Prostate gland (tissue), 2 donors: ENCODE measurements around the gene PPP2R5C.

Experiments used
- CTCF ChIP-seq, 4 experiments: fragments of 200-600 bp in 2 of 4; fragments of 450-650 bp in 2 of 4; sonication (generic) in 2 of 4; IDR thresholded peaks; 1 replicate in 3 of 4; 2 replicates in 1 of 4; pipeline ENCODE4 v1.5.1; 2016 to 2019; ENCODE audit warnings: antibody characterized with exemption in 4 of 4, mild to moderate bottlenecking in 2 of 4, moderate library complexity in 2 of 4
- POLR2A ChIP-seq: fragments of 450-650 bp; IDR thresholded peaks from one replicate; pipeline ENCODE4 v1.6.1; 2016; ENCODE audit warnings: antibody characterized with exemption, mild to moderate bottlenecking
- POLR2AphosphoS5 ChIP-seq: sonication (generic); formaldehyde crosslinking; IDR thresholded peaks from one replicate; pipeline ENCODE4 v1.6.1; 2017; ENCODE audit warnings: antibody characterized with exemption

- no peak for TF ChIP-seq CTCF (IDR thresholded peaks at IDR 0.05)
- TF ChIP-seq POLR2A = no peak
- TF ChIP-seq POLR2AphosphoS5 = no peak
Measured at GRCh38 chr14:101733211-101733610, 28.3 kb upstream of the PPP2R5C start.
